OCI-LY1 (cell line): ENCODE data around the gene FMN1.

Experiments
- H2AFZ ChIP-seq: fragments of 200-600 bp; sonication (generic), shearing (Covaris generic); 2 replicates; pipeline ENCODE4 v1.6.0; 2014; ENCODE audit warnings: antibody characterized with exemption, mild to moderate bottlenecking, low read length
- H3F3A ChIP-seq: fragments of 200-600 bp; sonication (generic), shearing (Covaris generic); 2 replicates; pipeline ENCODE4 v1.6.0; 2014; ENCODE audit warnings: mild to moderate bottlenecking, antibody characterized with exemption, low read length, moderate library complexity; ENCODE audit not compliant: insufficient read depth
- H3K27ac ChIP-seq: fragments of 200-600 bp; sonication (generic); 2 replicates; pipeline ENCODE4 v1.5.1; 2014; ENCODE audit warnings: low read length, mixed run types, mild to moderate bottlenecking, low read depth; ENCODE audit not compliant: poor library complexity, severe bottlenecking
- H3K27me3 ChIP-seq: fragments of 200-600 bp; sonication (generic); 2 replicates; pipeline ENCODE4 v1.6.0; 2014; ENCODE audit warnings: antibody characterized with exemption, mild to moderate bottlenecking, low read length, moderate library complexity; ENCODE audit not compliant: insufficient read depth
- H3K36me3 ChIP-seq: fragments of 200-600 bp; sonication (generic); 2 replicates; pipeline ENCODE4 v1.6.1; 2014; ENCODE audit warnings: mild to moderate bottlenecking, antibody characterized with exemption, low read length, moderate library complexity, mixed read lengths; ENCODE audit not compliant: insufficient read depth
- H3K4me1 ChIP-seq: fragments of 200-600 bp; sonication (generic); 2 replicates; pipeline ENCODE4 v1.5.1; 2014; ENCODE audit warnings: mild to moderate bottlenecking, low read length, moderate library complexity; ENCODE audit not compliant: insufficient read depth, severe bottlenecking
- H3K4me2 ChIP-seq: fragments of 200-600 bp; sonication (generic), shearing (Covaris generic); 2 replicates; pipeline ENCODE4 v1.6.1; 2014; ENCODE audit warnings: low read length
- H3K4me3 ChIP-seq: fragments of 200-600 bp; sonication (generic); 2 replicates; pipeline ENCODE4 v1.5.1; 2014; ENCODE audit warnings: low read length, low read depth, mild to moderate bottlenecking, mixed read lengths; ENCODE audit not compliant: poor library complexity, severe bottlenecking
- H3K79me2 ChIP-seq: fragments of 200-600 bp; shearing (Covaris generic); 2 replicates; pipeline ENCODE4 v1.6.1; 2016; ENCODE audit warnings: mixed run types, low read length, mixed read lengths; ENCODE audit not compliant: insufficient read depth
- H3K9ac ChIP-seq: fragments of 200-600 bp; sonication (generic), shearing (Covaris generic); 2 replicates; pipeline ENCODE4 v1.6.1; 2014; ENCODE audit warnings: mild to moderate bottlenecking, low read length, mixed read lengths
- H3K9me2 ChIP-seq: fragments of 200-600 bp; sonication (generic), shearing (Covaris generic); 2 replicates; pipeline ENCODE4 v1.6.1; 2014; ENCODE audit warnings: low read depth, mild to moderate bottlenecking, low read length, mixed read lengths
- H3K9me3 ChIP-seq: fragments of 200-600 bp; shearing (Covaris generic); 2 replicates; pipeline ENCODE4 v1.6.1; 2014; ENCODE audit warnings: low read length, mixed read lengths
- H4K20me1 ChIP-seq: fragments of 200-600 bp; sonication (generic), shearing (Covaris generic); 2 replicates; pipeline ENCODE4 v1.6.0; 2016; ENCODE audit warnings: mild to moderate bottlenecking, low read length; ENCODE audit not compliant: insufficient read depth
- EZH2 ChIP-seq: fragments of 200-600 bp; sonication (generic), shearing (Covaris generic); IDR thresholded peaks from 2 replicates; pipeline ENCODE4 v1.8.0; 2017; ENCODE audit warnings: borderline replicate concordance, mixed run types, mild to moderate bottlenecking, antibody characterized with exemption, low read length, moderate library complexity, mixed read lengths
- TF ChIP-seq, protein P1 (sequence below): fragments of 200-600 bp; sonication (generic), shearing (Covaris generic); IDR thresholded peaks from 2 replicates; pipeline ENCODE4 v1.5.1; 2017; ENCODE audit warnings: mild to moderate bottlenecking, antibody characterized with exemption, low read length, moderate library complexity, mixed read lengths

Gene FMN1

DNA sequence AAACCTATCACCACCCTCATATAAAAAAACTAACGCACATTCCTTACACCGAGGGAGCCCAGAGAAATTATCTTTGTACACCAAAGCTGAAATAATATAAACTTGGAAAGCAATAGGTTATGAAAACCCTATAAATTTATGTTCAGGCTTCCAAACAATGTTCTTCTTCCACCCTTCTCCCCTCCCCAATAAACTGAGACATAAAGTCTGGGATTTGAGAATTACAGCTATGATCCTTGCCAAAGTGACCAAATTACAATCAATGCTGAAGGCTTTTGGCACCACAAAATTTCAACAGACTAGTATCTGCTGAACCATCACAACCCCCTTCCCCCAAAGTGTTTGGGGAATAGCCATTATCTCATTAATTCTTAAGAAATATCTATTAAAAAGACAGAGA lies 237.8 kb downstream of the FMN1 start:
- Histone ChIP-seq H3K4me1 (no peaks in the 10 kb centered on the region), H3K9me3 (no peaks in the 10 kb centered on the region), H3F3A (no peaks in the 10 kb centered on the region), H2AFZ (no peak overlapping the region), H3K9me2 (no peaks in the 10 kb centered on the region), H3K27me3 (no peaks in the 10 kb centered on the region), H3K4me3 (no peak overlapping the region), H3K79me2 (no peaks in the 10 kb centered on the region), H3K27ac (no peak overlapping the region), H3K36me3 (no peaks in the 10 kb centered on the region), H4K20me1 (no peaks in the 10 kb centered on the region), H3K9ac (no peak overlapping the region), H3K4me2 (no peak overlapping the region)
- TF ChIP-seq, protein P1, sequence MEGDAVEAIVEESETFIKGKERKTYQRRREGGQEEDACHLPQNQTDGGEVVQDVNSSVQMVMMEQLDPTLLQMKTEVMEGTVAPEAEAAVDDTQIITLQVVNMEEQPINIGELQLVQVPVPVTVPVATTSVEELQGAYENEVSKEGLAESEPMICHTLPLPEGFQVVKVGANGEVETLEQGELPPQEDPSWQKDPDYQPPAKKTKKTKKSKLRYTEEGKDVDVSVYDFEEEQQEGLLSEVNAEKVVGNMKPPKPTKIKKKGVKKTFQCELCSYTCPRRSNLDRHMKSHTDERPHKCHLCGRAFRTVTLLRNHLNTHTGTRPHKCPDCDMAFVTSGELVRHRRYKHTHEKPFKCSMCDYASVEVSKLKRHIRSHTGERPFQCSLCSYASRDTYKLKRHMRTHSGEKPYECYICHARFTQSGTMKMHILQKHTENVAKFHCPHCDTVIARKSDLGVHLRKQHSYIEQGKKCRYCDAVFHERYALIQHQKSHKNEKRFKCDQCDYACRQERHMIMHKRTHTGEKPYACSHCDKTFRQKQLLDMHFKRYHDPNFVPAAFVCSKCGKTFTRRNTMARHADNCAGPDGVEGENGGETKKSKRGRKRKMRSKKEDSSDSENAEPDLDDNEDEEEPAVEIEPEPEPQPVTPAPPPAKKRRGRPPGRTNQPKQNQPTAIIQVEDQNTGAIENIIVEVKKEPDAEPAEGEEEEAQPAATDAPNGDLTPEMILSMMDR: no peak
- TF ChIP-seq EZH2: no peak

- Histone ChIP-seq H3F3A (no peaks in the 10 kb centered on the region), H3K4me3 (no peak overlapping the region), H3K79me2 (no peaks in the 10 kb centered on the region), H3K36me3 (no peaks in the 10 kb centered on the region), H3K9ac (no peak overlapping the region), H3K27ac (no peak overlapping the region), H4K20me1 (no peaks in the 10 kb centered on the region), H3K27me3 (no peaks in the 10 kb centered on the region), H3K4me1 (no peaks in the 10 kb centered on the region), H3K4me2 (no peak overlapping the region), H3K9me2 (no peaks in the 10 kb centered on the region), H2AFZ (no peak overlapping the region), H3K9me3 (no peaks in the 10 kb centered on the region)
- TF ChIP-seq, protein P1: peak; percentile 53
- no peak for TF ChIP-seq EZH2
These were observed 238.5 kb downstream of the FMN1 start for GRCh38 chr15:32956006-32956405.

- Histone ChIP-seq H3K9me2 (no peaks in the 10 kb centered on the region), H3K4me1 (no peaks in the 10 kb centered on the region), H2AFZ (no peak overlapping the region), H3K36me3 (no peaks in the 10 kb centered on the region), H3K9ac (no peak overlapping the region), H4K20me1 (no peaks in the 10 kb centered on the region), H3K79me2 (no peaks in the 10 kb centered on the region), H3F3A (no peaks in the 10 kb centered on the region), H3K9me3 (no peaks in the 10 kb centered on the region), H3K4me2 (no peak overlapping the region), H3K27ac (no peak overlapping the region), H3K27me3 (no peaks in the 10 kb centered on the region), H3K4me3 (no peak overlapping the region)
- no peak for TF ChIP-seq EZH2
- TF ChIP-seq, protein P1: no peak
These were observed 241.0 kb downstream of the FMN1 start for GRCh38 chr15:32953533-32953910.
